Tongue (tissue), 2 donors: ENCODE measurements around the gene JAG1. TPM values are rescaled to one million over a fixed set of nuclear protein-coding genes. Genes with fewer than 3 reads are reported as not detected.

ENCODE experiments used
- DNase-seq: peaks from one replicate; pipeline ENCODE4 v3.0.0-alpha.2; 2015
- total RNA-seq: library from RNA; depleted of rRNA; stranded (reverse); fragments of >200 nt; gene quantifications from one replicate; pipeline ENCODE4 v1.2.3, GENCODE V29; 2014

The JAG1 gene
- total RNA-seq, 1 donor from 2014 or later, result 98.4 TPM

DNA sequence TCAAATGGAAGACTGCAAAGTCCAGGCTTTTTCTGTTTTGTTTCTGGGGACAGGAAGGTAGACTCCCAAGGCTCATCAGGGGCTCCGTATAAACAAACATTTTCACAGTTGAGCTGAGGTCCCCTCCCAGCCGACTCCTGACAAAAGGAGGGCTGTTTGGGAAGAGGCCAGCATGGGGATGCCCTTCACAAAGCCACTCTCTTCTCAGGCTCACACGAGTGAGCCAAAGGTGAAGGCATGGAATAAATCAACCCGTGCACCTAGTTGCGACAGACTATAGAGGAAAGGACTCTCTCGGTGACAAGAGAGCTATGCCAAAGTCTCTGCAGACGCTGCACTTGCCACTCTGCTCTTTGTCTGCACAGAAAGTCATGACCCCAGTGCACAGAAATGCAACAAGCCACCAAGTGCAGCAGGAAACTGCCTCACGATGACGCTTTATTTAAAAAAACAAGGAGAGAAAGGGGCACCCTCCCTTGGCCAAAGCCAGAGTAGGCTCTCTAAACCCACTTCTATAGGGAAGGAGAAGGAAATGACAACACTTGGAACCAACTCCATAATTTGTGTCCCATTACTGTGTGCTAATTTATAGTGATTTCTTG lies 21.0 kb downstream of the JAG1 start:
- no peak for DNase-seq

DNA sequence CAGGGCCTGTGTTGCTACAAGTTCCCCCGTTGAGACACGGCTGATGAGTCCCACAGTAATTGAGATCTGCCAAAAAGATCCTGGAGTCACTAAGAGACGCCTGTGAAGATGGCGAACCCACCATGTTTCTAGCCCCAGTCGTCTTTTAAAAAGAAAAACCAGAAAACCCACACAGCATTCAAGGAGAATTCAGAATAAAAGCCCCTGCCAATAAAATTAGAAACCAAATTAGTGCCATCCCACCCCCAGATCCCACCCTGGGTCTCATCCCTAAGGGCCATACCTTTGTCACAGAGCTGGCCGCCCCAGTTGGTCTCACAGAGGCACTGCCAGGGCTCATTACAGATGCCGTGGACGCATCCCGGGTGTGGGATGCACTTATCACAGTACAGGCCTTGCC lies 21.6 kb downstream of the JAG1 start:
- DNase-seq, result no peak

DNA sequence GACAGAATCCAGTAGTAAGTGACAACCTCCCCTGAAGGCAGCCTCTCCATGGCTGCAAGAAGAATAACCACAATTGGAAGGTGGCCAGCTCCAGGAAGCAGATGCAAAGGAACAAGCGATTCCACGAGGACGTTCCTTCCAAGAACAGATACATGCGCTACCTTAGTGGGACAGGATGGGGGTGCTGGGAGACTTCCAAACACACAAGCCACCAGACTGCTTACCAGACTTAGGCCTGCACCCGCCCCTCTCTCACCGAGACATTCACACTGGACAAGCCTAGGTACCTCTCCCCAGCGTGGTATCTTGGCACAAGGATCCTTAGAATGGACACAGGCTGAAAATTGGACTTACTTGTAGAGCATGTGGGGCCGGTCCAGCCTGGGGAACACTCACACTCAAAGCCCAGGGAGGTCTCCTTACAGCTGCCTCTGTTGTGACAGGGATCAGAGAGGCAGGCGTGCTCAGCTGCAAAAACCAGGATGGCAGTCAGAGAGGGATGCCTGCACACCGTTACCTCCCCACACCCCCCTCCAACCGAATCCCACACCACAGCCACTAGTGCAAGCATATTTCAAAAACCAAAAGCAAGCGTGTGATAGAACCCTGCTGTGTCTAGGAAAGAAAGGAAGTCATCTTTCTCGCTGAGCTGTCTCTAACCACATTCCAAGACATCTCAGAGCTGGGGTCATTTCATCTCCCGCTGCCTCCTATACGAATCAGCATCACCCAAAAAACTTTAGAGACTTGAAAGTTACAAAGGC lies 22.4 kb downstream of the JAG1 start:
- DNase-seq, result peak; percentile 87

DNA sequence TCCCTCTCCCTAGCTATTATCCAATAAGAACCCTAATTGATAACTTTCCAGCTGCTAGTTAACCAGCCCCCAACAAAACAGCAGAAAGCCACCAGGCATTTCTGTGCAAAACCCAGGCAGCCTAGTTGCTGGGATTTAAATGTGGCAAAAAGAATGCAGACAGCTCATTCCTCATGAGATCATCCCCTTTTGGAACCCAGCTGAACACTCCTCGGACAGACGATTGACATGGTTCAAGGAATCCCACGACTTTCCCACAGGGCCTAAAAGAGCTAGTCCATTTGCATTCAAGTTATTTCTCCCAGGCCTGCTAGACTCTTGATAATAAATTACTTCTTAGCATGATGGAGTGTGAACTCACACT lies 24.0 kb downstream of the JAG1 start:
- no peak for DNase-seq

DNA sequence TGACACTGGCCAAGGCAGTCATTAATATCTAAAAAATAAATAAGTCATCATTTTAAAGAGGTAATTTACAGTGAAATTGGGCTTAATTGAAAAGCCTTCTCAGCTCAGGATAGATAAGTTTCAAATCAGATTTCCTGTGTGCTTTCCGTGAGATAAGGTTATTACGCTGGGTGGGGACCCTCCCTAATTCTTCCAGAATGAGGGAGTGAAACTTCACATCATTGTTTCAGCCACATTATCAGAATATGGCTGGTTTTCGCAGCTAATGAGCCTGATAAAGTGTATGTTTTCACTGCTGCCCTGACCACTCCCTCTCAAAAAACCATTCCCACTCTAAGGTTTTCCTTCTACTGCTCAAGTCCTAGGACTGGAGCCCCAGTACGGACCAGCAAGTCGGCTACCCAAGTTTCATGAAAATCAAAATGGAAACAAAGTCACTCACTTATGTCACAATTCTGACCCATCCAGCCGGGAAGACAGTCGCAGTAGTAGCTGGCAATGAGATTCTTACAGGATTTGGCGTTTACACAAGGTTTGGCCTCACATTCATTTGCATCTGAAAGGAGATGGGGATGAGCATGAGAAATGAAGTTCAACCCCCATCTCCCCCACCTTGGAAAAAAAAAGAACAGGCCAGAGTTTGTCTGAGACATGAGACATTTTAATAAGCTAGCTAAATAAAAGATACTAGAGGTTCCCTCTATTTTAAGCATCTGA lies 24.6 kb downstream of the JAG1 start:
- DNase-seq, result no peak

DNA sequence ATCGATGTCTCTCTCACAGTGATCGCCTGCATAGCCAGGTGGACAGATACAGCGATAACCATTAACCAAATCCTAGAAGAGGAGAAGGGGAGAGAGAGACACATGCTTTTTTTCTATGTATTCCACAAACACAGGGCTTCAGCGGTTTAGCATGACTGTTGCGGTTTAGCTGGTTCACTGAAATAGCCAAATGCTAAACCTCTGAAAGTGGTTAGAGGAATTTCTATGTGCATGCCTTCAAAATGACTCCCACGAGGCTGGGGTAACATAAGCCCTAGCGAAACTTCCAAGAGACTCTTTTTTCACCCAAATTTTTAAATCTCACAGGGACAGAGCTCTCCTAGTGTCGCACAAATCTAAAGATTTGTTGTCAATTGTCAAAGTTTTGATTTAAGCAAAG lies 25.1 kb downstream of the JAG1 start:
- no peak for DNase-seq

DNA sequence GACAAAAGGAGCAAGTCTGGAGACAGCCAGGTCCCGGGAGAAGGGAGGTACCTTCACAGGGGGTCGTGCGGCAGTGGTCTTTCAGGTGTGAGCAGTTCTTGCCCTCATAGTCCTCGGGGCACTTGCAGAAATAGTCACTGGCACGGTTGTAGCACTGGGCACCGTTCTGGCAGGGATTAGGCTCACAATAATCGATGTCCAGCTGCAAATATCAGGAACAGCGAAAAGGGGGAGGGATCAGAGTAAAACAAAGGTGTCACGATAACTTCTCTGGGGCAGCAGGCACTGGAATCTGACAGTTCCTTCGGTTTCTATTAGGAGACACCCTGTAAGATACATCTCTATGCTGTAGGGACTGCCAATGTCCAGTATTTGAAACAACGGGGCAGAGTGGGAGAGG lies 25.9 kb downstream of the JAG1 start:
- DNase-seq, result no peak

DNA sequence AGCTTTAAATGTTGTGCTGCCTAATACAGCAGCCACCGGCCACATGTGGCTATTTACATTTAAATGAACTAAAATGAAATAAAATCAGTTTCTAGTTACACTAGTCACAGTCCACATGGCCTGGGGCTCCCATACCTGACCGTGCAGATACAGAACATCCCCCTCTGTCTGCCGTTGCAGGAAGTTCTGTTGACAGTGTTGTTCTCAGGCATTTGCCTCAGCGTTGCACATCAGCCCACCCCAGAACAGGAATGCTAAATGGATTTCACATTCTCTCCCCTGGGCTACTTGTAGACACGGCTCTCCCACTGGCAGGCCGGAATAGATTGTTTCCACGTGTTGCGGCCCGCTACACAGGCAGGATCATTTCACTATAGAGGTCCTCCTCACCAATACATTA lies 26.3 kb downstream of the JAG1 start:
- no peak for DNase-seq

DNA sequence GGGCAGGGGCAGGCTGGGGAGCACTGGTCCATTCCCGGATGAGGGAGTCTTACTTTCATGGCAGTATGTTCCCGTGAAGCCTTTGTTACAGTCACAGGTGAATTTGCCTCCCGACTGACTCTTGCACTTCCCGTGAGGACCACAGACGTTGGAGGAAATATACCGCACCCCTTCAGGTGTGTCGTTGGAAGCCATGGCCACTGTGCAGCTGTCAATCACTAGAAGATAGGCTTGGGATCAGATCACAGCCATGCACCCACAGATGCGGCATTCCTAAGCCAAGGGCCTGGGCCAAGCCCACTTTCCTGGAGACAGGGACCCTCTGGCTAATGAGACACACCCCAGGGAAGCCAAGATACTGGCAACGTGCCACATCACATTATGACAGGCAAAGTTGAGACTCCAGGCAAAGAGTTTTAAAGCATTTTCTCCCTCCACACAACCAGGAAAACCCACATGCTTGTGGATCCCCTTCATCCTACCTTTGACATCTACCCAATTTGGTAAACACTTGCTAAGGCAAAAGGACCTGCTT lies 26.8 kb downstream of the JAG1 start:
- no peak for DNase-seq

DNA sequence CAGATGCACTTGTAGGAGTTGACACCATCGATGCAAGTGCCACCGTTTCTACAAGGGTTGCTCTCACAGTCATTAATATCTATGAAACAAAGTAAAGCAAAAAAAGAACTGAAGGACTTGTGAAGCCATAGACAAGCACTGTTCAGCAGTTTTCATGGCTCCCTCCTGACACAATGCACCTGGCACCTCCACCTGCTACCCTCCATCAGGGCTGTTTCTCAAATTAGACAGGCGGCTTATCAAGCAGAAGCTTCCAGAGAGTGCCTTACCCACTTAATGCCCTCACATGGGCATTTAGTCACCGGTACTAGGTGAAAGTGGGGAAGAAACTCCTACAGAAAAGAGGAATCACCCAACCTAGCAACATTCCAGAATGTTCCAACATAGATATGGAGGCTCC lies 27.8 kb downstream of the JAG1 start:
- no peak for DNase-seq

DNA sequence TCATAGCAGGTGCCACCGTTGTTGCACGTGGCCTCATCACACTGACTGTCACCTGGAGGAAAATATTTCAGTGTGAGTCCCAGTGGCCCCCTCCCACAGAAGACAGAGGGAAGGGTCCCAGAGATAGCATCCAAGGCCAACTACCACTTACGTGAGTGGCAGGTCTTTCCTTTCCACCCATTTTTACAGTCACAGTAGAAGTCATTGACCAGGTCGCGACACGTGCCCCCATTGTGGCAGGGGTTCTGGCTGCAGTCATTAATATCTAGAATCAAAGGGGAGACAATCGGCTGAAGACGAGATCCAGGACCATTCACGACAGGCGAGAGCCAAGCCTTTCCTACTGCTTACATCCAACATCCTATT lies 28.6 kb downstream of the JAG1 start:
- no peak for DNase-seq

DNA sequence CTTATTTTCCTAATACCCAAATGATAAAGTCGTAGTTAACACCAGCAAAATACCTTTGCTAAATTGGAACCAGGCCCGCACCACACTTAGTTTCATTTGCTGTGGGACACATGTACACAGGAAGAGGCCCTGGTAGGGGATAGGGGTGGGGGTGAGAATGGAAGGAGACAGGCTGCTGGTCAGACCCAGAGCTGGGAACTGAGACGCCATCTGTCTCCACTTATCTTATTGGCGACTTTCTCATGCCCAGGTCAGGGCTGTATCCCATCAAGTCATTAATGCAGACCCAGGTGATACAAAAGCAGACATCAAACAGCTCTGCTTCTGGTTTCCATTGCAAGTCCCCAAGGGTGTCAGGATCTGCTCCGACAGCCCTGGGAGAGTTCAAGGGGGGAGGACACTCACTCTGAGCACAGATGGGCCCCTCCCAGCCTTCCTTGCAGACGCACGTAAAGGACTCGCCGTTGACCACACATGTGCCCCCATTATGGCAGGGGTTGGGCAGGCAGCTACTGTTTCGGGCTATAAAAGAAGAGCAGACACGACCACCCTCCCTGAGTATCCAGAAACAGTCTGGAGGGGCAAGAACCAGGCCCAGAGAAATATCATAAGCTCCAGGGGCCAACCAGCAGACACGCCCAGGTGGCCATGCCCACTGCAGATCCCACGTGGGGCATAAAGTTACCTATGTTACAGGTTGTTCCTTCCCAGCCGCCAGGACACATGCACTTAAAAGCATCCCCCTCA lies 29.2 kb downstream of the JAG1 start:
- DNase-seq, result no peak

DNA sequence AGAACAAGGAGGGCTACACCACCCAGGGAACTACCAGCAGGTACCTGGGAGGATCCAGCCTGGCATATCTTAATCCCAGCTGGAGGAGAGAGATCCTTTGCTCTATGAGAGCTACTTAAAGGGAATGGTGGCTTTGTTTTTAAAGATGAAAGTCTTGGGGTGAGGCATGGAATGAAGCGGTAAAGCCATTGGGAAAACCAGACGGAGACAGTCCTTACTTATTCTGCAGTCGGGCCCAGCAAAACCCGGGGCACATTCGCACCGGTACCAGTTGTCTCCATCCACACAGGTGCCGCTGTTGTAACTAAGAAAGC lies 30.3 kb downstream of the JAG1 start:
- no peak for DNase-seq

DNA sequence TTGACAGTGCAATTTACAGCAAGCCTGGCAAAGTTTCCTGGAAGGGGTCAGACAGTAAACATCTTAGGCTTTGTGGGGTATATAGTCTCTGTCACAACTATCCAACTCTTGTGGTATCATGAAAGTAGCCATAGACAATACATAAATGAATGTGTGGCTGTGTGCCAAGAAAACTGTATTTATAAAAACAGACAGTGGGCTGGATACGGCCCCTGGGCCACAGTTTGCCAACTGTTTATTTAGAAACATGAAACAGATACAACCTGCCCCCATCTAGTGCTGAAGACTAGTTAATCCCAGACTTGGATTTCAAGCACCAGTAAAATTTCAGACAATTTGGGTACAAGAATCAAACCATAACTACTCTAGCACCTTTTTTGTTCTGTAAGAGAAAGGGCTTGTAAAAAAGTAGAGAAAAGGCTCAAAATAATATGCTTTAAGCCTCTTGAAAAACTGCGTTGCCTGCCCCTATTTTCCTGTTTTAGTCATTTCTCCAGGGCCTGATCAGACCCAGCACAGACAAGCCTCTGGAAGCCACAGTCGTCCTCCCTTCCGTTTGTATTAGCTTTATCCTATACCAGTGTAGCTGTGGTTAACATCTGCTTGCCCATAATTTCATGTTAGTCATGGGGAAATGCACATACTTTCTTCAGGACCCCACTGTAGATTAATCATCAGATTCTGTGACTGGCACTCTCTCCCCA lies 30.8 kb downstream of the JAG1 start:
- DNase-seq, result no peak

DNA sequence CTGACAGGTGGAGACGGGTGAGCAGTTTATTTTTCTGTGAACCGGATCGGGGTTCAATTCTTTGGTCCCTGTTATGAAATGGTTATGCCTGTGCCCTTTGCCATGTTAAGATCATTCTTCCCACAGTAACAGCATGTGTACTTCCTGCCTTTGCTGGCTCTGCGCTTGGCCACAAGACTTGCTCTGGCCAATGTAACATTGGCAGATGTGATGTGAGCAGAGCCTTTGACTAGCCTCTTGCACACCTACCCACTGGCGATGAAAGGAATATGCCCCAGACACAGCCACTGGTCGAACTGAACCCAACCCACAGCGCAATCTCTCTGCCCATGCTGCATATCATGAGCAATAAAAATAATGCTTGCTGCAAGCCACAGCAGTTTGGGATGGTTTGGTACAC lies 31.9 kb downstream of the JAG1 start:
- DNase-seq, result no peak

DNA sequence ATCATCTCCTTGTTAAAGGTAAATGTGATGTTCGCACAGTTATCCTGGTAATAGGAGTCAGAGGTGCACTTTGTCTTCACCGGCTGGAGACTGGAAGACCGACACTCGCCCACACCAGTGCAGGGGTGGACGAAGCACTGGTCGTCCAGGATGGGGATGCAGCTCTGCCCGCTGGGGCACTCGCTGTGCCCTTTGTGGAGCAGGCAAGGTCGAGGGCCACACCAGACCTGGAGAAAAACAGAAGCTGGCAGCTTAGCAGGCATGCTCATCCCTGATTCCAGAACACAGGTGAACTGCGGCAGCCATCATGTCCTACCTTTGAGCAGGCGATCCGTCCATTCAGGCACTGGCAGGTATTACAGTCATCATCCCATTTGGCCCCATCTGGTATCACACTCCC lies 32.3 kb downstream of the JAG1 start:
- DNase-seq, result no peak

DNA sequence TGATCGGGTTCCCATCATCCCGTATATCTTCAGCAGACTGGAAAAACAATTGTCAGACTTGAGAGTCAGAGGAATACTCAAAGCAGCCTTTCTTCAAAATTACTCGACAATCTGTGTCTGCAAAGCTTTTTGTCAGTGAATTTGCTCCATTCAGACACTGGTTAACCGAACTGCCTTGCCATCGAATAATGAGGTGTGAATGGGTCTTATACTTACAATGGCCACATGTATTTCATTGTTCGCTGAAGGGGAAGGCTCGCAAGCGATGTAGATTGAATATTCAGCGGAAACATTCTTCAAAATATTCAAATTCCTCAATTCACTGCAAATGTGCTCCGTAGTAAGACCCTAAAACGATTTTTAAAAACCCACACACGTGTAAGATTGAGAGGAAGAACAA lies 32.9 kb downstream of the JAG1 start:
- no peak for DNase-seq

DNA sequence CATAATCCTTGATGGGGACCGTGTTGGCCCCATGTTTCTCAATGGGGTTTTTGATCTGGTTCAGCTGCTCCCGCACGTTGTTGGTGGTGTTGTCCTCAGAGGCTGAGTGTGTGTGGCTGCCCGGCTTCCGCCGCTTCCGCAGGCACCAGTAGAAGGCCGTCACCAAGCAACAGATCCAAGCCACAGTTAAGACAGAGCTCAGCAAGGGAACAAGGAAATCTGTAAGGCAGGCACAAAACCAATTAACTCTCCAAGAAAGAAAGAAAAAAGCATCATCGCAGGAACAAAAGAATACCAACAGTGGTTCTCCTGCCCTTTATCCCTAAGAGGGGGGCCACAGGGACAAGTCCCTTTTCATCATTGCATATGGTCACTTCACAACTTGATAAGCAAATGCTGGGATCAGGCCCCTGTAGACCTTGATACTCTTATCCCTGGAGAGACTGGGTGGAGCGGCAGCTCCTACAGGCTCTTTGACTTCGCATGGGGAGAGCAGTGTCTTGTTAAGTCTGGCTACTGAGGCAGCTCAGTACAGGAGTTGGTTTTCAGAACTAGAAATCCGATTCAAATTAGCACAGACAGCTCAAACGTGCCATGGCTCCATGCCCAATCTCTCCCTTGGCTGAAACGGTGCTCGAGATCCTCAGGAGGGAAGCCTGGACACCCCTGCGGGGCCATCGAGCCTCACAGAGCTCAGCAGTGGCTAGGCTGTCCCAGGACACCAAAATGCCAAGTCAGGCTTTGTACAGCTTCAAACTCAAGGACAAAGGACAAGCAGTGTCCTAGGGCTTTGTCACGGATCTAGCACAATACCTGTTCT lies 33.9 kb downstream of the JAG1 start:
- DNase-seq, result no peak

DNA sequence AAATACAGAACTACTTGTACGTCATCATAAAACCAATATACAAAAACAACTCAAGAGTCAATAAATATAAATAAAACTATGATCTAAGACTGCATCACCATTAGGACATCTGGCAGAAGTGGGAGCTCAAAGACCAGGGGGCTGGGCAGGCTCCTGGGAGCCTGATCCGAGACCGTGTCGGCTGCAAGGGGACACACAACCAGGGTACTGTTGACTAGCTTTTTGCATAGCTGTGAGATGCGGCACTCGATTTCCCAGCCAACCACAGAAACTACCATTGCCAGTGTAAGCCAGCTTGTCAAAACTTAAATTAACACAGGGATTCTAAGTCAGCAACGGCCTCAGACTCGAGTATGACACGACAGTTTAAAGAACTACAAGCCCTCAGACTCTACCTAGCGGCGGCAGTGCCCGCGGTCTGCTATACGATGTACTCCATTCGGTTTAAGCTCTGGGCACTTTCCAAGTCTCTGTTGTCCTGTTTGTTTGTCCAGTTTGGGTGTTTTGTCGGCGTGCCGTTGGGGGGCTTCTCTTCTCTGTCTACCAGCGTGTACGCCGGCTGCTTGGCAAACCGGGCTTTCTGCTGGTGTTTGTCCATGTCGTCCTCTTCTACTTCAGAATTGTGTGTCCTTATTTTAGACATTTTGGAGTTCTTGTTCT lies 34.6 kb downstream of the JAG1 start:
- DNase-seq, result no peak

DNA sequence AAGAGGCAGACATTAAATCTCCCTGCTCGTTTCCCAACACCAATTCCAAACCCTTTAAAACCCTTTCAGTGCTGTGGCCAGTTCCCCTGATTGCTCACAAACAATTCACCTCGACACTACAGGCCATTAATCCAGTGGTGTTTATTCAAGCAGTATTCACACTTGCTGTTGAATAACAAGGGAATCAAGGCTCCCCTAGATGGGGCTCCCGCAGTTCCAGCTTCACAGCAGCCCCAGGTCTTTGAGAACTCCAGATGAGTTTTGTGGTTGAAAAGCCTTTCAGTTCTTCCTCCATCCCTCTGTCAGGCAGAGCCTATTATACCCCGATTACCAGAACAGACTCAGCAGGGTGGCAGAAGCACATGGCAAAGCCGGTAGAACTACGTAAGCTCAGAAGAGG lies 36.2 kb downstream of the JAG1 start:
- no peak for DNase-seq

DNA sequence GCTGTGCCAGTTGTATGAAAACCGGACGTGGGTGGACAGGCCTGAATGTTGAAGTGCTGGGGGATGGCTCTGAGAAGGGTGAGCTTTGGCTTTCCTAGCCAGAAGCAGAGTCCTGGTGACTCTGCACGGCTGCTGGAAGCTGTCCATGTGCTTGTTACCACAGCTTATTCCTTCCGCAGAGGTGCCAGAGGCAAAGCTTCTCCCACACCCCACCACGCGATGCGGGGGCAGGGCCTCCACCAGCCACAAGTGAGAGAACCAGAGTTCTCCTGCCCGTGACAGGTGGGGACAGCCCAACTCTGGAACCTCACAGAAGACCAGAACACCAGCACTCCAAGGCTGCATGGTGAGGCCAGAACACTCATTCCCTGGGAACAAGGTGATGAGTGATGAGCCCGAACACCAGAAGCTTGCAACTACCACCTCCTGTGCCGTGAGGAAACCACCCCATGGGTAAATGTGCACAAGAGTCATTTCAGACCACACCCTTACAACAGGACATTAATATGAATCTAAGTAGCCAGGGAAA lies 36.7 kb downstream of the JAG1 start:
- DNase-seq, result no peak
